H1 (cell line): ENCODE data around the gene STK11. TPM values are rescaled to one million over a fixed set of nuclear protein-coding genes. Genes with fewer than 3 reads are reported as not detected.

Source experiments
- KDM1A ChIP-seq: fragments of 200-600, 300-600 bp; sonication (generic); IDR thresholded peaks from 2 replicates; pipeline ENCODE4 v1.7.1; 2016; ENCODE audit warnings: mild to moderate bottlenecking, low read length, borderline replicate concordance
- polyA plus RNA-seq, 7 experiments: library from polyadenylated mRNA; depleted of rRNA in 3 of 7; stranded (reverse) in 5 of 7; unstranded in 2 of 7; fragments of >200 nt in 5 of 7; fragments of 200-250 nt in 2 of 7; gene quantifications; 1 replicate in 5 of 7; 2 replicates in 1 of 7; 4 replicates in 1 of 7; pipeline versions ENCODE4 v1.2.1 to v1.2.3, GENCODE V29; 2011 to 2013; ENCODE audit warnings: missing spikeins in 2 of 7, mixed read lengths in 2 of 7
- total RNA-seq: library from RNA; stranded (reverse); fragmentation: NEBNext Ultra II Directional; extraction: Animal tissue kit (Norgen Biotek cat#: 25700); gene quantifications from 2 replicates; pipeline ENCODE4 v1.2.1, GENCODE V29; 2021

STK11 gene
- total and polyA plus RNA-seq, 2 of the 8 experiments (the other 6 are each of a cell fraction or from before 2014, with no cell fraction given): 45.3 to 70.7 TPM

DNA sequence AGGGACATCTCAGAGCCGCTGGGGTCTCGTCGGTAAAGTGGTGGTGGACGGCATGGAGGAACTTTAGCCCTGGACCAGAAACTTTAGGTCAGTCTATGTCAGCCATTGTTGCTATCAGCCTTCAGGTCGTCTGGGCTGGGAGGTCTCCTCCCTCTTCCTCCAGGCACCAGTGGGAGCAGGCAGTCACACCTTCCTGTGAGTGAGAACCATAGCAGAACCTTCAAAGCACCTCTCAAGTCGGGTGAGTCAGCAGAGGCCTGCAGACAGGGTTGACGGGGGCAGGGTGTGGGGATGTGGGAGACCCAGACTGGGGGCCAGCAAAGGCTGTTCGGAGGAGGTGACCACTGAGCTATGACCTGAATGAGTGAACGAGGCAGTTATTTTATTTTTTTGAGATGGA is 16.2 kb upstream of the STK11 start (continued):
- no peak for TF ChIP-seq KDM1A
